K562 (cell line): Measurements from ENCODE around the gene INVS. TPM values are rescaled to one million over a fixed set of nuclear protein-coding genes. Genes with fewer than 3 reads are reported as not detected.

Experiments used
- ATAC-seq: fragments of 200-7000 bp; cut with Tn5 transposase; 3 replicates; pipeline ENCODE4 v1.9.1; 2020; ENCODE audit warnings: moderate library complexity
- BruUV-seq: library from RNA; stranded (reverse); fragments of 400-500 nt; replicated peaks from 2 replicates; lab custom pipeline; 2021; lab: Mats Ljungman, UMichigan
- CTCF ChIA-PET: fragments of 300-600 bp; formaldehyde crosslinking; extraction: SDS; loops from one replicate; lab custom pipeline; 2021; ENCODE audit warnings: low intra/inter-chr PET ratio; lab: Yijun Ruan, JAX
- POLR2A ChIA-PET: fragments of 300-600, 350-650 bp; sonication (Branson Sonifier 250); formaldehyde crosslinking; extraction: SDS; loops from one replicate; lab custom pipeline; 2021; ENCODE audit warnings: antibody characterized with exemption, inconsistent platforms; lab: Yijun Ruan, JAX
- DNase-seq, 4 experiments: peaks; one replicate each; pipeline versions ENCODE4 v3.0.0 to v3.0.0-alpha.2; 2011 to 2018; ENCODE audit warnings: low spot score in 3 of 4, mixed read lengths in 3 of 4; ENCODE audit errors: extremely low read depth in 1 of 4
- FAIRE-seq: peaks from 2 replicates; lab custom pipeline; 2011; peaks lifted over from hg19 to GRCh38; lab: Jason Lieb, UNC
- H2AFZ ChIP-seq: 2 replicates; pipeline ENCODE4 v1.6.0; 2011; ENCODE audit warnings: low read depth, low read length, control low read depth, inconsistent platforms
- H3K27ac ChIP-seq: fragments of 200-600 bp; 3 replicates; pipeline ENCODE4 v1.8.0; 2011; ENCODE audit warnings: low read depth, mild to moderate bottlenecking, control low read depth, inconsistent platforms, low read length, moderate library complexity, mixed read lengths; ENCODE audit errors: extremely low read depth
- H3K27me3 ChIP-seq, 2 experiments: fragments of 300-600 bp in 1 of 2; 2 replicates in 1 of 2; 3 replicates in 1 of 2; pipeline versions ENCODE4 v1.6.0 to v1.8.0; 2011; ENCODE audit warnings: inconsistent platforms in 2 of 2, low read length in 2 of 2, mild to moderate bottlenecking in 1 of 2, mixed read lengths in 1 of 2, moderate library complexity in 1 of 2; ENCODE audit not compliant: control insufficient read depth in 2 of 2, insufficient read depth in 2 of 2
- H3K36me3 ChIP-seq: fragments of 300-600 bp; 3 replicates; pipeline ENCODE4 v1.8.0; 2011; ENCODE audit warnings: mild to moderate bottlenecking, low read length, inconsistent platforms; ENCODE audit not compliant: control insufficient read depth, insufficient read depth
- H3K4me1 ChIP-seq, 2 experiments: fragments of 200-600 bp in 1 of 2; replicated peaks in 1 of 2; 2 replicates in 1 of 2; 3 replicates in 1 of 2; pipeline versions ENCODE4 v1.5.1 to v1.8.0; 2011; ENCODE audit warnings: inconsistent platforms in 2 of 2, low read length in 2 of 2, mild to moderate bottlenecking in 1 of 2, mixed read lengths in 1 of 2, moderate library complexity in 1 of 2; ENCODE audit not compliant: control insufficient read depth in 2 of 2, insufficient read depth in 2 of 2
- H3K4me2 ChIP-seq: 2 replicates; pipeline ENCODE4 v1.6.1; 2011; ENCODE audit warnings: low read length, control low read depth, inconsistent platforms, mixed read lengths; ENCODE audit not compliant: insufficient read depth
- H3K4me3 ChIP-seq: fragments of 200-600 bp; sonication (generic), shearing (Covaris generic); 2 replicates; pipeline ENCODE4 v1.5.1; 2016; ENCODE audit warnings: control low read depth, inconsistent platforms
- H3K79me2 ChIP-seq: fragments of 200-600 bp; 3 replicates; pipeline ENCODE4 v1.8.0; 2011; ENCODE audit warnings: low read length, inconsistent platforms; ENCODE audit not compliant: control insufficient read depth, insufficient read depth
- H3K9ac ChIP-seq, 2 experiments: 2 replicates each; pipeline versions ENCODE4 v1.6.0 to v1.6.1; 2011; ENCODE audit warnings: low read depth in 2 of 2, low read length in 2 of 2, control low read depth in 1 of 2, inconsistent platforms in 1 of 2, mild to moderate bottlenecking in 1 of 2, mixed read lengths in 1 of 2; ENCODE audit not compliant: insufficient read depth in 1 of 2
- H3K9me1 ChIP-seq: one replicate; pipeline ENCODE4 v1.6.0; 2011; ENCODE audit warnings: inconsistent platforms, mild to moderate bottlenecking, low read length, moderate library complexity; ENCODE audit not compliant: control insufficient read depth, insufficient read depth
- H3K9me3 ChIP-seq: replicated peaks from 2 replicates; pipeline ENCODE4 v1.5.1; 2011; ENCODE audit warnings: low read depth, low read length, inconsistent platforms; ENCODE audit not compliant: control insufficient read depth, insufficient read depth
- H4K20me1 ChIP-seq: replicated peaks from 2 replicates; pipeline ENCODE4 v1.6.1; 2011; ENCODE audit warnings: low read length, inconsistent platforms, mixed read lengths; ENCODE audit not compliant: control insufficient read depth, insufficient read depth
- ARID2 ChIP-seq: fragments of 450-650 bp; IDR thresholded peaks from 2 replicates; pipeline ENCODE4 v1.6.1; 2017; ENCODE audit warnings: antibody characterized with exemption, mild to moderate bottlenecking
- BRCA1 ChIP-seq, 2 experiments: fragments of 450-650 bp in 1 of 2; sonication (generic) in 1 of 2; formaldehyde crosslinking in 1 of 2; IDR thresholded peaks; 2 replicates each; pipeline versions ENCODE4 v1.5.0 to v1.6.1; 2017 to 2020; ENCODE audit warnings: mild to moderate bottlenecking in 1 of 2, missing genetic modification reagents in 1 of 2
- DEAF1 ChIP-seq: fragments of 450-650 bp; formaldehyde crosslinking; IDR thresholded peaks from 2 replicates; pipeline ENCODE4 v1.4.0; 2020; ENCODE audit warnings: mild to moderate bottlenecking, moderate library complexity
- FOXK1 ChIP-seq: sonication (generic); formaldehyde crosslinking; IDR thresholded peaks from 2 replicates; pipeline ENCODE4 v1.8.0; 2022; ENCODE audit warnings: missing genetic modification reagents, mild to moderate bottlenecking, borderline replicate concordance
- HMBOX1 ChIP-seq: sonication (generic); IDR thresholded peaks from 2 replicates; pipeline ENCODE4 v1.6.1; 2016
- LCOR ChIP-seq: sonication (generic); formaldehyde crosslinking; IDR thresholded peaks from 2 replicates; pipeline ENCODE4 v1.8.0; 2022; ENCODE audit warnings: mild to moderate bottlenecking, missing genetic modification reagents
- MYC ChIP-seq, 2 experiments: fragments of 250-450 bp in 1 of 2; sonication (Bioruptor Pico) in 1 of 2; IDR thresholded peaks; 2 replicates each; pipeline versions ENCODE4 v1.5.1 to v1.6.1; 2012 to 2021; ENCODE audit warnings: low read depth in 2 of 2, borderline replicate concordance in 1 of 2, improper control_type of control experiment in 1 of 2, low read length in 1 of 2, mild to moderate bottlenecking in 1 of 2, moderate library complexity in 1 of 2
- PBX2 ChIP-seq, 2 experiments: IDR thresholded peaks in 1 of 2; conservative IDR thresholded peaks in 1 of 2; 2 replicates each; pipeline ENCODE4 v1.6.1; 2016; ENCODE audit warnings: low read depth in 2 of 2, mild to moderate bottlenecking in 1 of 2, missing compliant biosample characterization in 1 of 2, missing genetic modification characterization in 1 of 2, moderate library complexity in 1 of 2
- RAD21 ChIP-seq, 2 experiments: fragments of 250-450 bp in 1 of 2; fragments of 450-650 bp in 1 of 2; sonication (Bioruptor Pico) in 1 of 2; formaldehyde crosslinking in 1 of 2; IDR thresholded peaks in 1 of 2; conservative IDR thresholded peaks in 1 of 2; 2 replicates each; pipeline versions ENCODE4 v1.4.0 to v1.8.0; 2020 to 2022; ENCODE audit warnings: mild to moderate bottlenecking in 2 of 2, moderate library complexity in 1 of 2
- RCOR1 ChIP-seq, 2 experiments: IDR thresholded peaks; 2 replicates each; pipeline ENCODE4 v1.6.1; 2012; ENCODE audit warnings: low read depth in 2 of 2, low read length in 2 of 2, borderline replicate concordance in 1 of 2, improper control_type of control experiment in 1 of 2
- SMC3 ChIP-seq: conservative IDR thresholded peaks from 2 replicates; pipeline ENCODE4 v1.6.1; 2011; ENCODE audit warnings: low read depth, low read length, improper control_type of control experiment; ENCODE audit not compliant: insufficient read depth
- THRAP3 ChIP-seq: fragments of 450-650 bp; IDR thresholded peaks from 2 replicates; pipeline ENCODE4 v1.6.1; 2016; ENCODE audit warnings: mild to moderate bottlenecking, inconsistent platforms, borderline replicate concordance
- ZNF133 ChIP-seq: fragments of 250-450 bp; sonication (Bioruptor Pico); IDR thresholded peaks from 2 replicates; pipeline ENCODE4 v1.4.0; 2020; ENCODE audit warnings: mild to moderate bottlenecking
- WGBS: fragments of 100-300 bp; shearing (Covaris generic); methylation state at CpG from one replicate; pipeline ENCODE4 v1.1.6; 2016; ENCODE audit warnings: low coverage, mixed read lengths; ENCODE audit not compliant: insufficient coverage; ENCODE audit errors: missing lambda C conversion rate; 5-methylcytosine and 5-hydroxymethylcytosine counted together
- in situ Hi-C: fragments of 300-500 bp; cut with MboI; formaldehyde crosslinking; loops from 4 replicates; pipeline ENCODE4 v1.15.0; 2018; ENCODE audit warnings: inconsistent platforms, mixed read lengths
- intact Hi-C: fragments of 100-400 bp; cut with micrococcal nuclease; formaldehyde crosslinking; loops from 2 replicates; pipeline ENCODE4 v1.14.2; 2022
- polyA plus RNA-seq, 8 experiments: library from polyadenylated mRNA; depleted of rRNA in 4 of 8; stranded (reverse) in 5 of 8; unstranded in 3 of 8; fragments of >200 nt; fragmentation: Nextera tagmentation in 2 of 8; fragmentation: Illumina TruSeq in 1 of 8; extraction: Ambion mirVana in 2 of 8; extraction: Trizol in 1 of 8; gene quantifications; 2 replicates each; pipeline versions ENCODE4 v1.2.1 to v1.2.3, GENCODE V29; 2011 to 2014; ENCODE audit warnings: inconsistent platforms in 1 of 8, missing spikeins in 1 of 8
- total RNA-seq, 7 experiments: library from RNA; depleted of rRNA in 6 of 7; stranded (reverse); fragments of >200 nt in 6 of 7; fragmentation: Illumina TruSeq in 2 of 7; extraction: Trizol in 2 of 7; gene quantifications; 2 replicates each; pipeline versions ENCODE4 v1.2.1 to v1.2.3, GENCODE V29; 2011 to 2021; ENCODE audit warnings: low replicate concordance in 1 of 7

Gene INVS
- total and polyA plus RNA-seq, 9 of the 15 experiments (the other 6 are each of a cell fraction or from before 2014, with no cell fraction given) = 0.77 to 18.5 (median 10.0) TPM

- no TSS peak for BruUV-seq
- H3K9ac ChIP-seq = no peak overlapping the region
- ChIA-PET POLR2A (interaction anchor here (0.9 to 1.1 kb wide), 3 partner anchors 72 to 185 kb away, joined by 3 to 4 read pairs (median 3); no protein-coding TSS in a partner anchor), CTCF (interaction anchor here (1.4 to 2.5 kb wide), 2 partner anchors 80 to 189 kb away, joined by 10 to 18 read pairs; no protein-coding TSS in a partner anchor)
- H3K4me3 ChIP-seq = no peak overlapping the region
- WGBS = 44% methylated on average over 4 of the region's 4 CpGs
- no peaks in the 10 kb centered on the region for H3K79me2 ChIP-seq
- H3K4me1 ChIP-seq = peaks cover 0 to 12% of the 10 kb centered on the region in 2 experiments; a peak in 2 of 5 replicates
- intact Hi-C loops = loop anchor here (1.0 to 10.0 kb wide), 4 partner anchors 59 to 1051 kb away; no protein-coding TSS in a partner anchor
- DNase-seq (peak; percentile 66 to 84 (median 74)), FAIRE-seq (peak; percentile 94), ATAC-seq (peak; percentile 99)
- peaks cover 10% of the 10 kb centered on the region; the same call in 1 of the 3 replicates for H3K36me3 ChIP-seq
- H3K9me1 ChIP-seq = no peaks in the 10 kb centered on the region
- H3K27me3 ChIP-seq = no peaks in the 10 kb centered on the region
- H3K4me2 ChIP-seq = no peak overlapping the region
- no peaks in the 10 kb centered on the region for H3K9me3 ChIP-seq
- no peak overlapping the region for H2AFZ ChIP-seq
- no peak overlapping the region for H3K27ac ChIP-seq
- no peaks in the 10 kb centered on the region for H4K20me1 ChIP-seq
- in situ Hi-C loops = loop anchor here (10.0 kb wide), 2 partner anchors 91 to 1031 kb away; no protein-coding TSS in a partner anchor
- TF ChIP-seq PBX2 (CRISPR knock-in tag; IDR thresholded peaks at IDR 0.05; ENCODE audit: low read depth) = no peak
- TF ChIP-seq PBX2 (tag; conservative IDR thresholded peaks at IDR 0.05; ENCODE audit: low read depth) = 0 out of 2 replicates have a peak, but pooled peaks have one; percentile 19
- TF ChIP-seq ZNF133 (CRISPR knock-in tag) = no peak
- no peak for TF ChIP-seq MYC (IDR thresholded peaks at IDR 0.05; ENCODE audit: low read depth, low read length)
- TF ChIP-seq MYC (CRISPR knock-in tag; IDR thresholded peaks at IDR 0.05; ENCODE audit: borderline replicate concordance, low read depth) = no peak
- TF ChIP-seq RCOR1 (IDR thresholded peaks at IDR 0.05; ENCODE audit: borderline replicate concordance in 1 of 2, low read depth in 2 of 2, low read length in 2 of 2) = peak in 1 of 2 experiments; percentile 13; a peak in 1 of 4 replicates
- peak; percentile 39; the same call in 1 of the 2 replicates for TF ChIP-seq ARID2
- no peak for TF ChIP-seq THRAP3
- no peak for TF ChIP-seq BRCA1 (IDR thresholded peaks at IDR 0.05)
- TF ChIP-seq BRCA1 (CRISPR knock-in tag; IDR thresholded peaks at IDR 0.05) = no peak
- 0 out of 2 replicates have a peak, but pooled peaks have one; percentile 46 for TF ChIP-seq LCOR
- 0 out of 2 replicates have a peak, but pooled peaks have one; percentile 37 for TF ChIP-seq FOXK1 (CRISPR knock-in tag)
- peak; percentile 35; the same call in 1 of the 2 replicates for TF ChIP-seq HMBOX1
- TF ChIP-seq DEAF1 (CRISPR knock-in tag) = peak; percentile 62
- TF ChIP-seq SMC3 = peak; percentile 69
- TF ChIP-seq RAD21 (CRISPR knock-in tag; conservative IDR thresholded peaks at IDR 0.05 in 1 of 2, IDR thresholded peaks at IDR 0.05 in 1 of 2) = peak; percentile 83 to 92
Measured at GRCh38 chr9:100216178-100216787, 117.2 kb downstream of the INVS start.
